Kidney (tissue), 2 donors: ENCODE data around the gene C11orf65. TPM values are rescaled to one million over a fixed set of nuclear protein-coding genes. Genes with fewer than 3 reads are reported as not detected.

Source experiments
- polyA plus RNA-seq: library from polyadenylated mRNA; stranded (reverse); fragments of 350-450 nt; fragmentation: Illumina TruSeq; extraction: RNeasy Lipid Tissue Mini Kit (QIAGEN cat#74804); gene quantifications from one replicate; pipeline ENCODE4 v1.2.3, GENCODE V29; 2014; ENCODE audit warnings: low read depth, low replicate concordance; ENCODE audit not compliant: insufficient read depth
- total RNA-seq: library from RNA; stranded (reverse); fragmentation: NEBNext Ultra II Directional; extraction: Animal tissue kit (Norgen Biotek cat#: 25700); gene quantifications from one replicate; pipeline ENCODE4 v1.2.1, GENCODE V29; 2021
- donor health status: DM: yes; HTN: yes; CAD: no.

Gene C11orf65
- total and polyA plus RNA-seq, 2 donors from 2014 or later: 1.1 to 1.2 TPM

Other genes starting within 250 kb of the C11orf65 start
- 17.6 TPM for gene NPAT, start 244.9 kb downstream of the C11orf65 start, total RNA-seq
- 2.5 TPM for gene NPAT, start 244.9 kb downstream of the C11orf65 start, polyA plus RNA-seq
- 83.3 TPM for gene ATM, start 244.5 kb downstream of the C11orf65 start, total RNA-seq
- gene ATM, start 244.5 kb downstream of the C11orf65 start, polyA plus RNA-seq: 11.7 TPM
- 22.0 TPM for gene POGLUT3, start 30.9 kb upstream of the C11orf65 start, total RNA-seq
- gene POGLUT3, start 30.9 kb upstream of the C11orf65 start, polyA plus RNA-seq: 13.6 TPM
- gene EXPH5, start 126.2 kb upstream of the C11orf65 start, total RNA-seq: 9.5 TPM
- 2.2 TPM for gene EXPH5, start 126.2 kb upstream of the C11orf65 start, polyA plus RNA-seq
- gene DDX10, start 197.5 kb upstream of the C11orf65 start, total RNA-seq: 24.8 TPM
- 79.2 TPM for gene DDX10, start 197.5 kb upstream of the C11orf65 start, polyA plus RNA-seq